Calu3 (cell line): ENCODE results near the gene CD109. TPM values are rescaled to one million over a fixed set of nuclear protein-coding genes. Genes with fewer than 3 reads are reported as not detected.

Experiments used
- BruUV-seq: library from RNA; stranded (reverse); fragments of 400-500 nt; replicated peaks from 2 replicates; lab custom pipeline; 2021; lab: Mats Ljungman, UMichigan
- CTCF ChIA-PET: fragments of 300-600 bp; sonication (Branson Sonifier 250); formaldehyde crosslinking; loops from one replicate; lab custom pipeline; 2022; ENCODE audit warnings: antibody characterized with exemption; lab: Charles Lee
- DNase-seq: peaks from one replicate; pipeline ENCODE4 v3.0.0; 2022
- H3K27ac Mint-ChIP-seq: one replicate; pipeline ENCODE4 v1.8.0; 2022; ENCODE audit warnings: mixed read lengths; ENCODE audit not compliant: unreplicated experiment
- H3K27me3 Mint-ChIP-seq: one replicate; pipeline ENCODE4 v1.8.0; 2022; ENCODE audit warnings: mixed read lengths; ENCODE audit not compliant: unreplicated experiment
- H3K36me3 Mint-ChIP-seq: one replicate; pipeline ENCODE4 v1.8.0; 2022; ENCODE audit warnings: mild to moderate bottlenecking, moderate library complexity, mixed read lengths; ENCODE audit not compliant: insufficient read depth, unreplicated experiment
- H3K4me1 Mint-ChIP-seq: one replicate; pipeline ENCODE4 v1.8.0; 2022; ENCODE audit warnings: mild to moderate bottlenecking, low read depth, mixed read lengths; ENCODE audit not compliant: unreplicated experiment
- H3K4me3 Mint-ChIP-seq: one replicate; pipeline ENCODE4 v1.8.0; 2022; ENCODE audit warnings: mild to moderate bottlenecking, low read depth, moderate library complexity, mixed read lengths; ENCODE audit not compliant: unreplicated experiment
- H3K9me3 Mint-ChIP-seq: one replicate; pipeline ENCODE4 v1.8.0; 2022; ENCODE audit warnings: low read depth, mixed read lengths; ENCODE audit not compliant: unreplicated experiment
- CTCF ChIP-seq: fragments of 200-600 bp; IDR thresholded peaks from one replicate; pipeline ENCODE4 v1.8.0; 2022; ENCODE audit warnings: antibody characterized with exemption; ENCODE audit not compliant: unreplicated experiment
- intact Hi-C: fragments of 100-400 bp; cut with micrococcal nuclease; formaldehyde crosslinking; loops from one replicate; pipeline ENCODE4 v1.10.0; 2022; ENCODE audit not compliant: unreplicated experiment
- total RNA-seq: library from RNA; stranded (reverse); gene quantifications from 2 replicates; pipeline ENCODE4 v1.2.3, GENCODE V29; 2022

Gene CD109
- total RNA-seq, 1 experiment from 2014 or later, result 3.6 TPM

GRCh38 chr6:73652637-73653570 lies 43.1 kb upstream of the CD109 start:
- intact Hi-C loops, result loop anchor here (2.0 kb wide), 1 partner anchor 136 kb away; no protein-coding TSS in a partner anchor
- peaks cover 42% of the 10 kb centered on the region for H3K36me3 Mint-ChIP-seq
- H3K4me3 Mint-ChIP-seq, result peak overlapping the region; percentile 99
- TSS peak; percentile 63 for BruUV-seq
- no peaks in the 10 kb centered on the region for H3K9me3 Mint-ChIP-seq
- H3K27ac Mint-ChIP-seq, result peak overlapping the region; percentile 72
- CTCF ChIA-PET, result interaction anchor here (0.6 to 1.7 kb wide), 8 partner anchors 12 to 367 kb away, joined by 3 to 11 read pairs (median 4); partner anchors contain the start of genes EEF1A1 and MTO1
- no peaks in the 10 kb centered on the region for H3K27me3 Mint-ChIP-seq
- TF ChIP-seq CTCF, result peak; percentile 16
- DNase-seq, result peak; percentile 55
- H3K4me1 Mint-ChIP-seq, result peaks cover 22% of the 10 kb centered on the region

GRCh38 chr6:73653571-73654424 lies 42.2 kb upstream of the CD109 start, which contains the start of gene SLC17A5:
Gene SLC17A5, minus strand, starts transcription at chr6:73653992. Its CDS starts 106 bp downstream, at chr6:73653886.
- H3K27ac Mint-ChIP-seq, result peak within 1 kb of the TSS; percentile 83
- DNase-seq, result peak; percentile 92
- intact Hi-C loops, result loop anchor here (2.0 kb wide), 1 partner anchor 137 kb away; no protein-coding TSS in a partner anchor
- TF ChIP-seq CTCF, result no peak
- H3K27me3 Mint-ChIP-seq, result no peaks in the 10 kb centered on the region
- peak within 1 kb of the TSS; percentile 99 for H3K4me3 Mint-ChIP-seq
- H3K36me3 Mint-ChIP-seq, result peaks cover 38% of the 10 kb centered on the region
- H3K9me3 Mint-ChIP-seq, result no peaks in the 10 kb centered on the region
- BruUV-seq, result no TSS peak
- CTCF ChIA-PET, result interaction anchor here (0.5 to 1.7 kb wide), 10 partner anchors 13 to 368 kb away, joined by 3 to 11 read pairs (median 4); partner anchors contain the start of genes EEF1A1 and MTO1
- H3K4me1 Mint-ChIP-seq, result peaks cover 21% of the 10 kb centered on the region

GRCh38 chr6:73655341-73655917 lies 40.6 kb upstream of the CD109 start:
- no peak for TF ChIP-seq CTCF
- BruUV-seq, result no TSS peak
- Mint-ChIP-seq H3K4me3 (peak overlapping the region; percentile 99), H3K9me3 (no peaks in the 10 kb centered on the region), H3K4me1 (peaks cover 19% of the 10 kb centered on the region), H3K27me3 (no peaks in the 10 kb centered on the region), H3K36me3 (peaks cover 30% of the 10 kb centered on the region), H3K27ac (peak overlapping the region; percentile 83)
- no peak for DNase-seq
- intact Hi-C loops, result no loop called here
- CTCF ChIA-PET, result no interaction called here
